Measurements from ENCODE around the gene IRX4. TPM values are rescaled to one million over a fixed set of nuclear protein-coding genes. Genes with fewer than 3 reads are reported as not detected.

The IRX4 gene
- total and polyA plus RNA-seq, 2 experiments from 2014 or later: 0.82 to 1.7 TPM

DNA sequence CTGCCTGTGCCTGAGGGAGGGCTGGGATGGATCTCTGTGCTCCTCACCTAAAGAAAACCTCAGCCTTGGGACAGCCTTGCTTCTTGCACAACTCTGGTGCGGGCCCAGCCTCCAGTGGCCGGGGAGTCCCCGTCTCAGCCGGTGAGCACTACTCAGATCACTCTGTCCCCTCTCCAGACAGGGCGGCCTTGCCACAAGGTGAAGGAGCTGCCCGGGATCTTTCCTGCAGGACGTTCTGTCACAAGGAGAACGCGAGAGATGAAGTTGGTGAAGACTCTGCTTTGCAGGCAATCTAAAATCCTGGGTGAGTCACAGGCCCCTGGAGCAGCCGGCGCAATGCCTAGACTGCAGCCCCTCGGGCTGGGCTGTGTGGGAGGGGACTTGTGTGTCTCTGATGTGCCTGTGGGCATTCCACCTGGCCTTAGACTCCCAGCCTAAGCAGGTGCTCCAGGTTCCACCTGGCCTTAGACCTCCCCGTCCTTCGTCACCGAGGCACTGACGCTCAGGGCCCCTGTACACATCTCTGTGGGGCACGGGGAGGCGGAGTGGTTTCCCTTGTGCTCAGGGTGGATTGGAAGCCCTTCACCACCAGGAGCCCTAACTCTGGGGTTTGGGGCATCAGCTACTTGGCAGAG is 15.2 kb upstream of the IRX4 start:
- no peaks in the 10 kb centered on the region for H3K9me2 ChIP-seq (ENCODE audit: insufficient read depth)
- no peaks in the 10 kb centered on the region for H3F3A ChIP-seq (replicated peaks; ENCODE audit: low read depth)
- Mint-ChIP-seq H3K36me3 (ENCODE audit: low read depth) (no peaks in the 10 kb centered on the region), H3K9me3 (peaks cover 6% of the 10 kb centered on the region; the same call in 2 of the 3 replicates), H3K4me1 (peaks cover 4% of the 10 kb centered on the region; the same call in 2 of the 3 replicates), H3K4me3 (no peak overlapping the region), H3K27me3 (ENCODE audit: insufficient read depth, low read depth, poor library complexity) (peaks cover 6% of the 10 kb centered on the region), H3K27ac (no peak overlapping the region)
- no peaks in the 10 kb centered on the region for H3K27me3 ChIP-seq (ENCODE audit: insufficient read depth)
- no peak overlapping the region for H3K27ac ChIP-seq (ENCODE audit: low read depth)
- ATAC-seq: no peak
- no peaks in the 10 kb centered on the region for H3K79me2 ChIP-seq (replicated peaks; ENCODE audit: insufficient read depth)
- TF ChIP-seq CREB1 (CRISPR knock-in tag; IDR thresholded peaks at IDR 0.05; ENCODE audit: low read depth): no peak
- no peak for TF ChIP-seq NANOG (IDR thresholded peaks at IDR 0.05; ENCODE audit: borderline replicate concordance)
- TF ChIP-seq EZH2 (IDR thresholded peaks at IDR 0.05; ENCODE audit: low read depth, unreplicated experiment): no peak
- TF ChIP-seq, protein P1, sequence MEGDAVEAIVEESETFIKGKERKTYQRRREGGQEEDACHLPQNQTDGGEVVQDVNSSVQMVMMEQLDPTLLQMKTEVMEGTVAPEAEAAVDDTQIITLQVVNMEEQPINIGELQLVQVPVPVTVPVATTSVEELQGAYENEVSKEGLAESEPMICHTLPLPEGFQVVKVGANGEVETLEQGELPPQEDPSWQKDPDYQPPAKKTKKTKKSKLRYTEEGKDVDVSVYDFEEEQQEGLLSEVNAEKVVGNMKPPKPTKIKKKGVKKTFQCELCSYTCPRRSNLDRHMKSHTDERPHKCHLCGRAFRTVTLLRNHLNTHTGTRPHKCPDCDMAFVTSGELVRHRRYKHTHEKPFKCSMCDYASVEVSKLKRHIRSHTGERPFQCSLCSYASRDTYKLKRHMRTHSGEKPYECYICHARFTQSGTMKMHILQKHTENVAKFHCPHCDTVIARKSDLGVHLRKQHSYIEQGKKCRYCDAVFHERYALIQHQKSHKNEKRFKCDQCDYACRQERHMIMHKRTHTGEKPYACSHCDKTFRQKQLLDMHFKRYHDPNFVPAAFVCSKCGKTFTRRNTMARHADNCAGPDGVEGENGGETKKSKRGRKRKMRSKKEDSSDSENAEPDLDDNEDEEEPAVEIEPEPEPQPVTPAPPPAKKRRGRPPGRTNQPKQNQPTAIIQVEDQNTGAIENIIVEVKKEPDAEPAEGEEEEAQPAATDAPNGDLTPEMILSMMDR (conservative IDR thresholded peaks at IDR 0.05; ENCODE audit: low read depth in 2 of 2): no peak
- no peak for TF ChIP-seq JUNB (IDR thresholded peaks at IDR 0.05; ENCODE audit: unreplicated experiment)
- TF ChIP-seq ZNF114 (CRISPR knock-in tag; IDR thresholded peaks at IDR 0.05): no peak
- TF ChIP-seq, protein P2, sequence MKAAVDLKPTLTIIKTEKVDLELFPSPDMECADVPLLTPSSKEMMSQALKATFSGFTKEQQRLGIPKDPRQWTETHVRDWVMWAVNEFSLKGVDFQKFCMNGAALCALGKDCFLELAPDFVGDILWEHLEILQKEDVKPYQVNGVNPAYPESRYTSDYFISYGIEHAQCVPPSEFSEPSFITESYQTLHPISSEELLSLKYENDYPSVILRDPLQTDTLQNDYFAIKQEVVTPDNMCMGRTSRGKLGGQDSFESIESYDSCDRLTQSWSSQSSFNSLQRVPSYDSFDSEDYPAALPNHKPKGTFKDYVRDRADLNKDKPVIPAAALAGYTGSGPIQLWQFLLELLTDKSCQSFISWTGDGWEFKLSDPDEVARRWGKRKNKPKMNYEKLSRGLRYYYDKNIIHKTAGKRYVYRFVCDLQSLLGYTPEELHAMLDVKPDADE (IDR thresholded peaks at IDR 0.05): no peak
- TF ChIP-seq STAT1 (IDR thresholded peaks at IDR 0.05; ENCODE audit: unreplicated experiment): no peak
- TF ChIP-seq EZH2phosphoT487 (IDR thresholded peaks at IDR 0.05; ENCODE audit: unreplicated experiment): no peak
- no peak for TF ChIP-seq ZNF331 (CRISPR knock-in tag; IDR thresholded peaks at IDR 0.05; ENCODE audit: low read depth)
- TF ChIP-seq, protein P3, sequence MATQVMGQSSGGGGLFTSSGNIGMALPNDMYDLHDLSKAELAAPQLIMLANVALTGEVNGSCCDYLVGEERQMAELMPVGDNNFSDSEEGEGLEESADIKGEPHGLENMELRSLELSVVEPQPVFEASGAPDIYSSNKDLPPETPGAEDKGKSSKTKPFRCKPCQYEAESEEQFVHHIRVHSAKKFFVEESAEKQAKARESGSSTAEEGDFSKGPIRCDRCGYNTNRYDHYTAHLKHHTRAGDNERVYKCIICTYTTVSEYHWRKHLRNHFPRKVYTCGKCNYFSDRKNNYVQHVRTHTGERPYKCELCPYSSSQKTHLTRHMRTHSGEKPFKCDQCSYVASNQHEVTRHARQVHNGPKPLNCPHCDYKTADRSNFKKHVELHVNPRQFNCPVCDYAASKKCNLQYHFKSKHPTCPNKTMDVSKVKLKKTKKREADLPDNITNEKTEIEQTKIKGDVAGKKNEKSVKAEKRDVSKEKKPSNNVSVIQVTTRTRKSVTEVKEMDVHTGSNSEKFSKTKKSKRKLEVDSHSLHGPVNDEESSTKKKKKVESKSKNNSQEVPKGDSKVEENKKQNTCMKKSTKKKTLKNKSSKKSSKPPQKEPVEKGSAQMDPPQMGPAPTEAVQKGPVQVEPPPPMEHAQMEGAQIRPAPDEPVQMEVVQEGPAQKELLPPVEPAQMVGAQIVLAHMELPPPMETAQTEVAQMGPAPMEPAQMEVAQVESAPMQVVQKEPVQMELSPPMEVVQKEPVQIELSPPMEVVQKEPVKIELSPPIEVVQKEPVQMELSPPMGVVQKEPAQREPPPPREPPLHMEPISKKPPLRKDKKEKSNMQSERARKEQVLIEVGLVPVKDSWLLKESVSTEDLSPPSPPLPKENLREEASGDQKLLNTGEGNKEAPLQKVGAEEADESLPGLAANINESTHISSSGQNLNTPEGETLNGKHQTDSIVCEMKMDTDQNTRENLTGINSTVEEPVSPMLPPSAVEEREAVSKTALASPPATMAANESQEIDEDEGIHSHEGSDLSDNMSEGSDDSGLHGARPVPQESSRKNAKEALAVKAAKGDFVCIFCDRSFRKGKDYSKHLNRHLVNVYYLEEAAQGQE (IDR thresholded peaks at IDR 0.05; ENCODE audit: unreplicated experiment): no peak
- TF ChIP-seq, protein P4, sequence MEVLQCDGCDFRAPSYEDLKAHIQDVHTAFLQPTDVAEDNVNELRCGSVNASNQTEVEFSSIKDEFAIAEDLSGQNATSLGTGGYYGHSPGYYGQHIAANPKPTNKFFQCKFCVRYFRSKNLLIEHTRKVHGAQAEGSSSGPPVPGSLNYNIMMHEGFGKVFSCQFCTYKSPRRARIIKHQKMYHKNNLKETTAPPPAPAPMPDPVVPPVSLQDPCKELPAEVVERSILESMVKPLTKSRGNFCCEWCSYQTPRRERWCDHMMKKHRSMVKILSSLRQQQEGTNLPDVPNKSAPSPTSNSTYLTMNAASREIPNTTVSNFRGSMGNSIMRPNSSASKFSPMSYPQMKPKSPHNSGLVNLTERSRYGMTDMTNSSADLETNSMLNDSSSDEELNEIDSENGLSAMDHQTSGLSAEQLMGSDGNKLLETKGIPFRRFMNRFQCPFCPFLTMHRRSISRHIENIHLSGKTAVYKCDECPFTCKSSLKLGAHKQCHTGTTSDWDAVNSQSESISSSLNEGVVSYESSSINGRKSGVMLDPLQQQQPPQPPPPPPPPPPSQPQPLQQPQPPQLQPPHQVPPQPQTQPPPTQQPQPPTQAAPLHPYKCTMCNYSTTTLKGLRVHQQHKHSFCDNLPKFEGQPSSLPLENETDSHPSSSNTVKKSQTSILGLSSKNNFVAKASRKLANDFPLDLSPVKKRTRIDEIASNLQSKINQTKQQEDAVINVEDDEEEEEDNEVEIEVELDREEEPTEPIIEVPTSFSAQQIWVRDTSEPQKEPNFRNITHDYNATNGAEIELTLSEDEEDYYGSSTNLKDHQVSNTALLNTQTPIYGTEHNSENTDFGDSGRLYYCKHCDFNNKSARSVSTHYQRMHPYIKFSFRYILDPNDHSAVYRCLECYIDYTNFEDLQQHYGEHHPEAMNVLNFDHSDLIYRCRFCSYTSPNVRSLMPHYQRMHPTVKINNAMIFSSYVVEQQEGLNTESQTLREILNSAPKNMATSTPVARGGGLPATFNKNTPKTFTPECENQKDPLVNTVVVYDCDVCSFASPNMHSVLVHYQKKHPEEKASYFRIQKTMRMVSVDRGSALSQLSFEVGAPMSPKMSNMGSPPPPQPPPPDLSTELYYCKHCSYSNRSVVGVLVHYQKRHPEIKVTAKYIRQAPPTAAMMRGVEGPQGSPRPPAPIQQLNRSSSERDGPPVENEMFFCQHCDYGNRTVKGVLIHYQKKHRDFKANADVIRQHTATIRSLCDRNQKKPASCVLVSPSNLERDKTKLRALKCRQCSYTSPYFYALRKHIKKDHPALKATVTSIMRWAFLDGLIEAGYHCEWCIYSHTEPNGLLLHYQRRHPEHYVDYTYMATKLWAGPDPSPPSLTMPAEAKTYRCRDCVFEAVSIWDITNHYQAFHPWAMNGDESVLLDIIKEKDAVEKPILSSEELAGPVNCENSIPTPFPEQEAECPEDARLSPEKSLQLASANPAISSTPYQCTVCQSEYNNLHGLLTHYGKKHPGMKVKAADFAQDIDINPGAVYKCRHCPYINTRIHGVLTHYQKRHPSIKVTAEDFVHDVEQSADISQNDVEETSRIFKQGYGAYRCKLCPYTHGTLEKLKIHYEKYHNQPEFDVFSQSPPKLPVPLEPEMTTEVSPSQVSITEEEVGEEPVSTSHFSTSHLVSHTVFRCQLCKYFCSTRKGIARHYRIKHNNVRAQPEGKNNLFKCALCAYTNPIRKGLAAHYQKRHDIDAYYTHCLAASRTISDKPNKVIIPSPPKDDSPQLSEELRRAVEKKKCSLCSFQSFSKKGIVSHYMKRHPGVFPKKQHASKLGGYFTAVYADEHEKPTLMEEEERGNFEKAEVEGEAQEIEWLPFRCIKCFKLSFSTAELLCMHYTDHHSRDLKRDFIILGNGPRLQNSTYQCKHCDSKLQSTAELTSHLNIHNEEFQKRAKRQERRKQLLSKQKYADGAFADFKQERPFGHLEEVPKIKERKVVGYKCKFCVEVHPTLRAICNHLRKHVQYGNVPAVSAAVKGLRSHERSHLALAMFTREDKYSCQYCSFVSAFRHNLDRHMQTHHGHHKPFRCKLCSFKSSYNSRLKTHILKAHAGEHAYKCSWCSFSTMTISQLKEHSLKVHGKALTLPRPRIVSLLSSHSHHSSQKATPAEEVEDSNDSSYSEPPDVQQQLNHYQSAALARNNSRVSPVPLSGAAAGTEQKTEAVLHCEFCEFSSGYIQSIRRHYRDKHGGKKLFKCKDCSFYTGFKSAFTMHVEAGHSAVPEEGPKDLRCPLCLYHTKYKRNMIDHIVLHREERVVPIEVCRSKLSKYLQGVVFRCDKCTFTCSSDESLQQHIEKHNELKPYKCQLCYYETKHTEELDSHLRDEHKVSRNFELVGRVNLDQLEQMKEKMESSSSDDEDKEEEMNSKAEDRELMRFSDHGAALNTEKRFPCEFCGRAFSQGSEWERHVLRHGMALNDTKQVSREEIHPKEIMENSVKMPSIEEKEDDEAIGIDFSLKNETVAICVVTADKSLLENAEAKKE (CRISPR knock-in tag; IDR thresholded peaks at IDR 0.05): no peak
- no peak for TF ChIP-seq POLR2AphosphoS5 (IDR thresholded peaks at IDR 0.05; ENCODE audit: low read depth)
- H3K4me1 ChIP-seq (ENCODE audit: insufficient read depth): no peaks in the 10 kb centered on the region
- H3K36me3 ChIP-seq (ENCODE audit: insufficient read depth): no peaks in the 10 kb centered on the region
- H3K4me3 ChIP-seq: no peak overlapping the region
- no peak overlapping the region for H3K4me2 ChIP-seq
- no peak overlapping the region for H2AFZ ChIP-seq
- DNase-seq (ENCODE audit: low spot score): no peak
- no peaks in the 10 kb centered on the region for H4K20me1 ChIP-seq (replicated peaks; ENCODE audit: insufficient read depth)

Measured in GM23338 (cell line).